ENCODE data around the gene BCKDHB.

BCKDHB gene

DNA sequence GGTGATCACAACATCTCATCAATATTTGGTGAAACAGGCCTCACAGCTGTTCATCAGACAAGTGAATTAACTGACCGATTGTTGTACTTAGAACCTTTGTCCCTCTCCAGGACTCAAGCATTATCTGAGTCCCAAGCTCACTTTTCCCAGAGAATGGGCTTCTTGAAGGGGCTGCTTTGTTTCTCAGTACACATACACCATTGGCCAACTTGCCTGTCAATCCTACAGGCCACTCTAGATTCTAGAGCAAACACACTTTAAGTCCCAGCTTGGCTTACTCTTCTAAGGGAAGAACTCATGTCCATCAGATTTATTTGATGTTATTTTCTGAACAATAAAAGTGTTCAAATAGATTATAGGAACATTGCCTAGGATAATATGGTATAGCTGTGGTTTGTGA is 249.5 kb downstream of the BCKDHB start:
- H3K27me3 ChIP-seq (ENCODE audit: low read depth, low read length), result no peaks in the 10 kb centered on the region

DNA sequence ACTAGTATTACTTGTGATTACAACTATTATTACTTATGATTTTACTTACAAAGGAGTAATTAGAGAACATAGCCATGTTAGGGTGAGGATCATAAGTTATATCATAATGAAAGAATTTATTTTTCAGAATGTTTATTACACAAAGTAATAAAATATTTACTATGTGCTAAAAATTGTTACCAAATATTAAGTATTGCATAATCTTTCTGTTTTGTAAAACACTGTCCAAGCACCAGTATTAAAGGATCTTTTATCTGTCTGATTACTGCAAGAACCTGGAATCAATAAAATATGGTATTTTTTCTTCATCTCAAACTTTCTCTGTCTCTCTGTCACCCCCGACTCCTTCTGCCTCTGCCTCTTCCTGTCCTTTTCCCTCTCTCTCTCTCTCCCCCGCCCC is 250.1 kb downstream of the BCKDHB start:
- Histone ChIP-seq H3K4me1 (ENCODE audit: control insufficient read depth in 1 of 2, insufficient read depth in 2 of 2, low read length in 2 of 2) (no peaks in the 10 kb centered on the region), H3K4me3 (ENCODE audit: low read depth in 1 of 2, low read length in 2 of 2) (no peak overlapping the region), H3K36me3 (ENCODE audit: control insufficient read depth in 1 of 2, insufficient read depth in 2 of 2, low read length in 2 of 2) (no peaks in the 10 kb centered on the region), H3K9me3 (ENCODE audit: control insufficient read depth in 1 of 2, low read length in 2 of 2) (no peaks in the 10 kb centered on the region), H3K27me3 (ENCODE audit: low read depth, low read length) (no peaks in the 10 kb centered on the region), H3K27ac (ENCODE audit: low read length) (no peak overlapping the region)

More for the DNA sequence above, 249.5 kb downstream of the BCKDHB start:
- Histone ChIP-seq H3K36me3 (ENCODE audit: control insufficient read depth in 1 of 2, insufficient read depth in 2 of 2, low read length in 2 of 2) (no peaks in the 10 kb centered on the region), H3K9me3 (ENCODE audit: control insufficient read depth in 1 of 2, low read length in 2 of 2) (no peaks in the 10 kb centered on the region), H3K4me3 (ENCODE audit: low read depth in 1 of 2, low read length in 2 of 2) (no peak overlapping the region), H3K27ac (ENCODE audit: low read length) (no peak overlapping the region), H3K4me1 (ENCODE audit: control insufficient read depth in 1 of 2, insufficient read depth in 2 of 2, low read length in 2 of 2) (no peaks in the 10 kb centered on the region)

DNA sequence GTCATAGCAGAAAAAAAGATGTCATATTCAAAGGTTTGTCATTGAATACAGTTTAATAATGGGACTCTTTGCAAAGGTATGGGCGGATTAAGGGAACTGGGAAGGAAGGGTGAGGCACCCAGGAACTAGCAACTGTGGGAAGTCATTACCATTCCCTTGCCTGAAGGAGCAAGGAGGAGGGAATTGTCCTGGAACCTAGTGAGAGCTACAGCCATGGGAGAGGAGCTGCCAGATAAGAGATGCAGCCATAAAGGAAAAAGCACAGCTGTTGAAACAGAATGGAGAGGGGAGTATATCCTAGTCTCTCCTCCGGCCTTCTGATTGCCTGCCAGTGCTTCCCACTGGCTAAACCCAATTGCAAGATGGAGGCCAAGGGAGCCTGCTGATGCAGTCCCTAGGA is 250.6 kb downstream of the BCKDHB start:
- no peak overlapping the region for H3K27ac ChIP-seq (ENCODE audit: low read length)
- no peaks in the 10 kb centered on the region for H3K27me3 ChIP-seq (ENCODE audit: low read depth, low read length)

DNA sequence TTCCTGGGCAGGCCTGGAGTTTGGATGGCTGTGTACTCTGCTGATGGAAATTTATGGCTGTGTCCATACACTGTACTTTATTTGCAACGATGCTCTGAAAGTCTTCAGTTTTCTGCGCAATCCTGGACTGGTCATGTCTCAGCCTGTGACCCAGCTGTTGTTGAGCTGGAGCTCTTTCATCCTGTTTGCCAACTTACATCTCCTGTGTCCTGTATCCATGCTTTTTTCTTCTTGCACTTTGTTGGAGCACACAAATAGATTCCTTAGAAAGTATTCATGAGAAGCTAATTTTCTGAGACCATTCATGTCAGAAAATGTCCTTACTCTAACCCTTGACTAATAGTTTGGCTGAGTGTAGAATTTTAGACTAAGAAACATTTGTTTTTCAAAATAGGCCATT is 251.2 kb downstream of the BCKDHB start:
- Histone ChIP-seq H3K27ac (ENCODE audit: low read length) (no peak overlapping the region), H3K4me1 (ENCODE audit: control insufficient read depth in 1 of 2, insufficient read depth in 2 of 2, low read length in 2 of 2) (no peaks in the 10 kb centered on the region), H3K27me3 (ENCODE audit: low read depth, low read length) (no peaks in the 10 kb centered on the region), H3K4me3 (ENCODE audit: low read depth in 1 of 2, low read length in 2 of 2) (no peak overlapping the region), H3K36me3 (ENCODE audit: control insufficient read depth in 1 of 2, insufficient read depth in 2 of 2, low read length in 2 of 2) (no peaks in the 10 kb centered on the region), H3K9me3 (ENCODE audit: control insufficient read depth in 1 of 2, low read length in 2 of 2) (no peaks in the 10 kb centered on the region)

More for the DNA sequence above, 250.6 kb downstream of the BCKDHB start:
- Histone ChIP-seq H3K36me3 (ENCODE audit: control insufficient read depth in 1 of 2, insufficient read depth in 2 of 2, low read length in 2 of 2) (no peaks in the 10 kb centered on the region), H3K4me3 (ENCODE audit: low read depth in 1 of 2, low read length in 2 of 2) (no peak overlapping the region), H3K4me1 (ENCODE audit: control insufficient read depth in 1 of 2, insufficient read depth in 2 of 2, low read length in 2 of 2) (no peaks in the 10 kb centered on the region), H3K9me3 (ENCODE audit: control insufficient read depth in 1 of 2, low read length in 2 of 2) (no peaks in the 10 kb centered on the region)

DNA sequence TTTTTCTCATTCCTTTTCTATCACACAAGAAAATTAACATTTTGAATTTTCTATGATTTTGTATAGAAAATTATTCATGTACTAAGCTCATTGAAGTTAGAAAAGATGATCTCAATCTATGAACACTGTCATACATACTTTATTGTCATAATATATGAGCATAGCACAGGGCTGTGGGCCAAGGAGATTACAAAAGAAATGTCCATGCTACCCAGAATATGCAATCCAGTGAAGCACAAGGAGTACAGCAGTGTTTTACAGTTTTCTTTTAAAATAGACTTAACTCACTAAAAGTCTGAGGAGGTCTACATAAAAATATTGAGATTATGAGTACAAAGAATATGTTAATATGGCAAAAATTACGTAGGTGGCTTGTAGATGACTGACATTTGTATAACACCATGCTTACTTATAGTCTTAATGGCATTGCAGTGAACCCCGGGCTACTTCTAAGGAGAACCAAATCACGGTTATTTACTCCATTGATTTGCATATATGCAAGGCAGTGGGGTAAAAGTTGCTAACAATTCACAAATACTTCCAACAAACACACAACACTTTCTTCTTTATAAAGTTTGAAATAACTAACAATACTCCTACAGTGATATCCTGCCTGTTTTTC is 257.1 kb downstream of the BCKDHB start:
- no peaks in the 10 kb centered on the region for H3K27me3 ChIP-seq (ENCODE audit: low read depth, low read length)
- no peaks in the 10 kb centered on the region for H3K4me1 ChIP-seq (ENCODE audit: control insufficient read depth in 1 of 2, insufficient read depth in 2 of 2, low read length in 2 of 2)
- no peak overlapping the region for H3K4me3 ChIP-seq (ENCODE audit: low read depth in 1 of 2, low read length in 2 of 2)
- no peaks in the 10 kb centered on the region for H3K9me3 ChIP-seq (ENCODE audit: control insufficient read depth in 1 of 2, low read length in 2 of 2)
- H3K27ac ChIP-seq (ENCODE audit: low read length), result no peak overlapping the region
- H3K36me3 ChIP-seq (ENCODE audit: control insufficient read depth in 1 of 2, insufficient read depth in 2 of 2, low read length in 2 of 2), result no peaks in the 10 kb centered on the region

DNA sequence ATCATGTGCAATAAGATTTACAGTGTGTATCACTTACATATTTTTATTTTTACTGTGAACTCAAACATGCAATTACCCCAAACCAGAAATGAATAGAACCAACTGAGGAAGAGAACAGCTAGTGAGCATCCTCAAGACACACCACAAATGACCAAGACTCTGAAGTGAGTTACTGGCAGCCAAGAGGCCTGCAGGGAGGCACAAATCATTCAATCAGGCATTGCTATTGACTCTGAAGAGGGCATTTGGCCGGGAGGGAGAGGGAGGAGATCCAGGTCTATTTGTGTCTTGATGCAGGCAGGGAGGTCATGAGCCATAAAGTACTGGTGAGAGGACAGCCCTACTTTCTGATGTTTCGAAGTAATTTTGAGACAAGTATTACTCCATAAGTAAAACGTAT is 257.7 kb downstream of the BCKDHB start:
- H3K4me1 ChIP-seq (ENCODE audit: control insufficient read depth in 1 of 2, insufficient read depth in 2 of 2, low read length in 2 of 2), result no peaks in the 10 kb centered on the region
- no peaks in the 10 kb centered on the region for H3K9me3 ChIP-seq (ENCODE audit: control insufficient read depth in 1 of 2, low read length in 2 of 2)
- H3K27ac ChIP-seq (ENCODE audit: low read length), result no peak overlapping the region
- H3K36me3 ChIP-seq (ENCODE audit: control insufficient read depth in 1 of 2, insufficient read depth in 2 of 2, low read length in 2 of 2), result no peaks in the 10 kb centered on the region
- no peak overlapping the region for H3K4me3 ChIP-seq (ENCODE audit: low read depth in 1 of 2, low read length in 2 of 2)
- H3K27me3 ChIP-seq (ENCODE audit: low read depth, low read length), result no peaks in the 10 kb centered on the region

DNA sequence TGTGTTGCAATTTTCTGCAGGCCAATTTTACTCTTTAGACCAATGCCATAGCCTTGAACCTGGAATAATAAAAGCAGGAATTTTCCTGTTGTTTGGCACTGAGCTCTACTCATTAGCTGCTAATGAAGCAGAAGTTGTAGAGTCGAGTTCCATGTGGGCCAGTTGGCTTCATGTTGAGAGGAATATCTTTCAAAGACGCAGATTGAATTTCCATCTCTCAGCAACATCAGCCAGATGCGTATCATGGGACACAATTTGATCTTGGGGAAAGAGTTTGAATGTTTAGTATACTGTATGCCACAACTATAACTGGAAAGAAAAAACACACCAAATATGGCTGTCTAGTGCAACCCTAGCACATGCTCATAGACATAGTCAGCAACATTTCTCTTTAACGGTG is 259.6 kb downstream of the BCKDHB start:
- H3K9me3 ChIP-seq (ENCODE audit: control insufficient read depth in 1 of 2, low read length in 2 of 2), result peaks cover 0 to 1% of the 10 kb centered on the region in 2 donors
- H3K4me1 ChIP-seq (ENCODE audit: control insufficient read depth in 1 of 2, insufficient read depth in 2 of 2, low read length in 2 of 2), result no peaks in the 10 kb centered on the region
- no peaks in the 10 kb centered on the region for H3K27me3 ChIP-seq (ENCODE audit: low read depth, low read length)
- H3K27ac ChIP-seq (ENCODE audit: low read length), result no peak overlapping the region
- H3K36me3 ChIP-seq (ENCODE audit: control insufficient read depth in 1 of 2, insufficient read depth in 2 of 2, low read length in 2 of 2), result no peaks in the 10 kb centered on the region
- no peak overlapping the region for H3K4me3 ChIP-seq (ENCODE audit: low read depth in 1 of 2, low read length in 2 of 2)

DNA sequence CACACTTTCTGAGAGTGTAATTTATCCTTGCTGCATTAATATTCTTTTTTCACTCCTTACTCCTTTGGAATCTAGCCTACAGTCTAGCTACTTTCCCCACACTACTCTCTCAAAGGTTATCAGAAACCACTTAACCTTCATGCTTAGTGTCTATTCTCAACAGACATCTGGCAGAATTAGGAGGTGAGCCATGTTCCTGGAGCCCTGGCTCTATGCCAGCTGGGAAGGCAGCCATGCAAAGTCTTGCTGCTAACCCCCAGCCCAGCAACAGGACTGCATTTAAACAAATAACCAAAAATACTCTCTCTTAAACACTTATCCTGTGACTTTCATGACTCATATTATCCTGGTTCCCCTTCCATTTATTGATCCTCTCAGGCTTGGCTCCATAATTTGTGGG is 260.2 kb downstream of the BCKDHB start:
- Histone ChIP-seq H3K27me3 (ENCODE audit: low read depth, low read length) (no peaks in the 10 kb centered on the region), H3K27ac (ENCODE audit: low read length) (no peak overlapping the region), H3K36me3 (ENCODE audit: control insufficient read depth in 1 of 2, insufficient read depth in 2 of 2, low read length in 2 of 2) (no peaks in the 10 kb centered on the region), H3K4me3 (ENCODE audit: low read depth in 1 of 2, low read length in 2 of 2) (no peak overlapping the region), H3K4me1 (ENCODE audit: control insufficient read depth in 1 of 2, insufficient read depth in 2 of 2, low read length in 2 of 2) (no peaks in the 10 kb centered on the region), H3K9me3 (ENCODE audit: control insufficient read depth in 1 of 2, low read length in 2 of 2) (peaks cover 0 to 7% of the 10 kb centered on the region in 2 donors)

DNA sequence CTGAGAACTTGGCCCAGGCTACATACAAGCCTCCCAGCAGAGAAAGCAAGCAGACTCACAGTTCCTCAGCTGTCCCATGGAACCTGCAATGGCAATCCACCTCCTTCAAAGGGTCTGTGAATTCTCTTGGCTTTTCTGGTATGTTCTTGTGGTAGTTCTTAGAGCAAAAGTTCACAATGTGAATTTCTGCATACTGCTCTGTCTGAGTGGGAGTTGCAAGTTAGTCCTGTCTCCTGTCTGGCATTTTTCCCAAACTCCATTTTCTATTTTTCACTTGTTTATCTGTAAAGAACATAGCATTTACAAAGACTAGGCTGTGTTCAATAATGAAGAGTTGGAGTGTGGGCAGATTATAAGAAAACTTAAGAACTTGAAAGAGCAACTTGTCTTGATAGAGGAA is 269.9 kb downstream of the BCKDHB start:
- Histone ChIP-seq H3K4me3 (ENCODE audit: low read depth in 1 of 2, low read length in 2 of 2) (no peak overlapping the region), H3K36me3 (ENCODE audit: control insufficient read depth in 1 of 2, insufficient read depth in 2 of 2, low read length in 2 of 2) (no peaks in the 10 kb centered on the region)

DNA sequence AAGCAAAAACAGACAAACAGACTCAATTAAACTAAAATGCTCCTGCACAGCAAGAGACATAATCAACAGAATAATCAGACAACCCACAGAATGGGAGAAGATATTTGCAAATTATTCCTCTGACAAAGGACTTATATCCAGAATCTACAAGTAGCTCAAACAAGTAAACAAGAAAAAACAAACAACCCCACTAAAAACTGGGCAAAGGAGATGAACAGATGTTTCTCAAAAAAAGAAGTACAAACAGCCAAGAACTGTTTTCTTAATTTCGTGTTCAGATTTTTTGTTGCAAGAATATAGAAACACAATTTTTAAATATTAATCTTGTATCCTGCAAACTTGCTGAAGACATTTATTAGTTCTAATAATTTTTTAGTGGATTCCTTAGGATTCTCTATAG is 274.1 kb downstream of the BCKDHB start:
- Histone ChIP-seq H3K4me3 (ENCODE audit: low read depth in 1 of 2, low read length in 2 of 2) (no peak overlapping the region), H3K27me3 (ENCODE audit: low read depth, low read length) (no peaks in the 10 kb centered on the region), H3K4me1 (ENCODE audit: control insufficient read depth in 1 of 2, insufficient read depth in 2 of 2, low read length in 2 of 2) (no peaks in the 10 kb centered on the region), H3K27ac (ENCODE audit: low read length) (no peak overlapping the region), H3K9me3 (ENCODE audit: control insufficient read depth in 1 of 2, low read length in 2 of 2) (no peaks in the 10 kb centered on the region), H3K36me3 (ENCODE audit: control insufficient read depth in 1 of 2, insufficient read depth in 2 of 2, low read length in 2 of 2) (no peaks in the 10 kb centered on the region)

More for the DNA sequence above, 269.9 kb downstream of the BCKDHB start:
- Histone ChIP-seq H3K9me3 (ENCODE audit: control insufficient read depth in 1 of 2, low read length in 2 of 2) (peaks cover 0 to 7% of the 10 kb centered on the region in 2 donors), H3K27me3 (ENCODE audit: low read depth, low read length) (no peaks in the 10 kb centered on the region), H3K27ac (ENCODE audit: low read length) (no peak overlapping the region), H3K4me1 (ENCODE audit: control insufficient read depth in 1 of 2, insufficient read depth in 2 of 2, low read length in 2 of 2) (no peaks in the 10 kb centered on the region)

DNA sequence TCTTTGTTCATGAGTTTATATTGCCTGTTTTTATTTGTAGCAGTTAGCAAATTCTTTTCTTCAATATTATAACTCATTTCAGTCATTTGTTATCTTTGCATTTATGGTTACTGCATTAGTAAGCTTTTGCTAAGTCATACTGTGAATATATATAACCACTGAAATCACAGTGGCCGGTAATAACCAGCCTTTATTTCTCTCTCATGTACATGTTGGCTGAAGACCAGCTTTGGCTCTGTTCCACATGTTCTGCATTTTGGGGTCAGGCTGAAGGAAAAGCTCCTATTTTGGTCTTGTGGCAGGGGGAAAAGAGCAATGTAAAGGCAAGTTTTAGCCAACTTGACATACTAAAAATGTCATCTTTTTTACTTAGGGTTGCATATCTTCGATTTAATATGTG is 276.3 kb downstream of the BCKDHB start:
- H3K27me3 ChIP-seq (ENCODE audit: low read depth, low read length), result no peaks in the 10 kb centered on the region
- no peaks in the 10 kb centered on the region for H3K9me3 ChIP-seq (ENCODE audit: control insufficient read depth in 1 of 2, low read length in 2 of 2)
- no peak overlapping the region for H3K4me3 ChIP-seq (ENCODE audit: low read depth in 1 of 2, low read length in 2 of 2)
- no peak overlapping the region for H3K27ac ChIP-seq (ENCODE audit: low read length)
- no peaks in the 10 kb centered on the region for H3K4me1 ChIP-seq (ENCODE audit: control insufficient read depth in 1 of 2, insufficient read depth in 2 of 2, low read length in 2 of 2)
- H3K36me3 ChIP-seq (ENCODE audit: control insufficient read depth in 1 of 2, insufficient read depth in 2 of 2, low read length in 2 of 2), result no peaks in the 10 kb centered on the region

DNA sequence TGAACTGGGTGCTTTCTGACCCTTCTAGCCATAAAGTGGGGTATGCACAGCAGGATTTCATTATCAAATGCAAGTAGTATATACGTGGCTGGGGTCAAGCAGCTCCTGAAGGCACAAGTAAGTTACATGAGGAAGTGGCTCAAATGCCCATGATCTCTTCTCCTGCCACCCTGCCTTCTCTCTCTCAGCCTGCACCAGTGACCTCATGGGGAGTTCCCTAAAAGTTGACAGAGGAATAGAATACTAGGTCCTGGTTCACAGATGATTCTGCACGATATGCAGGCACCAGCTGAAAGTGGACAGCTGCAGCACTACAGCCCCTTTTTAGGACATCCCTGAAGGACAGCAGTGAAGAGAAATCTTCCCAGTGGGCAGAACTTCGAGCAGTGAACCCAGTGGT is 282.0 kb downstream of the BCKDHB start:
- no peaks in the 10 kb centered on the region for H3K9me3 ChIP-seq (ENCODE audit: control insufficient read depth in 1 of 2, low read length in 2 of 2)
- H3K4me3 ChIP-seq (ENCODE audit: low read depth in 1 of 2, low read length in 2 of 2), result no peak overlapping the region
- H3K4me1 ChIP-seq (ENCODE audit: control insufficient read depth in 1 of 2, insufficient read depth in 2 of 2, low read length in 2 of 2), result no peaks in the 10 kb centered on the region
- no peaks in the 10 kb centered on the region for H3K36me3 ChIP-seq (ENCODE audit: control insufficient read depth in 1 of 2, insufficient read depth in 2 of 2, low read length in 2 of 2)
- H3K27me3 ChIP-seq (ENCODE audit: low read depth, low read length), result no peaks in the 10 kb centered on the region
- no peak overlapping the region for H3K27ac ChIP-seq (ENCODE audit: low read length)

Measured in muscle layer of duodenum (tissue), 2 donors.